ENCODE results near the gene TRIAP1.

The TRIAP1 gene

DNA sequence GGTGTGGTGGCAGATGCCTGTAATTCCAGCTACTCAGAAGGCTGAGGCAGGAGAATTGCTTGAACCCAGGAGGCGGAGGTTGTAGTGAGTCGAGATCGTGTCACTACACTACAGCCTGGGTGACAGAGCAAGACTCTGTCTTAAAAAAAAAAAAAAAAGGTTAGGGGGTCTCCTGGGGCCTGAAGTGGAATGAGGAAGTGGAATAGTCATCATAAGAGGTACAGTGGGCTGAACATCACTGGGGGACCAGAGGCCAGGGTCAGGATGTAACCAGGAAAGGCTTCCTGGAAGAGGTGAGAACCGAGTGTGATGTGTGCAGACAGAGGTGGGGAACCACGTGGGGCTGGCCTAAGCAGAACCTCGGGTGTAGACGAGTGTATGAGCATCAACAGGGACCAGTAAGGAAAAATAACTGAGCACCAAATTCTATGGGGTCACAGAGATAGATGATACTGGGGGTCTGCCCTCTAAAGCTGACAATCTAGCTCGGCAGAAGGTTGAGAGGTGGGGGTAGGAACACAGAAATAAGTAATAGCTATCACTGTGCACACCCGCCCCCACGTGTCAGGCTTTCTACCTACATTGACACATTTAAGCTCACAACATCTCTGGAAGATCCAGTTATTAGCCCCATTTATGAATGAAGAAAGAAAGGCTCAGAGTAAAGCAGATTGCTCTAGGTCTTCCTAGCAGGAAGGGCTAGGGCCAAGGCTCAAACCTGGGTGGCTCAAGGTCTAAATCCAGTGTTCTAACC lies 13.2 kb downstream of the TRIAP1 start:
- Histone ChIP-seq H3K4me3 (no peak overlapping the region), H3K9me3 (no peaks in the 10 kb centered on the region), H3K27me3 (ENCODE audit: low read depth) (no peaks in the 10 kb centered on the region), H3K4me1 (peaks cover 3% of the 10 kb centered on the region; the same call in 1 of the 2 replicates), H3K36me3 (replicated peaks) (no peaks in the 10 kb centered on the region)
- no peak for DNase-seq (ENCODE audit: low spot score in 2 of 2)
- in situ Hi-C loops (cut with MboI; ENCODE audit: low sequenced_read_pairs) = loop anchor here (5.0 kb wide), 1 partner anchor 71 kb away; no protein-coding TSS in a partner anchor

DNA sequence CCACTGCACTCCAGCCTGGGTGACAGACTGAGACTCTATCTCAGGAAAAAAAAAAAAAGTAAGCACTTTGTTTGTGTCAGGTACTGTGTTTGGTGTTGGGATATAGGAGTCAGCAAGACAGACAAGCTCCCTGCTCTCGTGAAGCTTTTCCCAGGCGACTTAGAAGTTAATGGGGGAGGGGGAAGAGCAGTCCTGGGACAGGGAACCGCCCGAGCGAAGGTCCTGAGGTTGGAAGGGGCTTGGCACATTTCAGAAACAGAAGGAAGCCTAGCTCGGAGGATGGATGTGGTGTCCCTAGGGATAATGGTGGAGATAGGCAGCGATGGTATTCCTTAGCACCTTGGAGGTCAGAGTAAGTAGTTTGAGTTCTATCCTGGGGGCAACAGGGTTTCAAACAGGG lies 16.8 kb downstream of the TRIAP1 start:
- no peak for DNase-seq (ENCODE audit: low spot score in 2 of 2)
- Histone ChIP-seq H3K36me3 (replicated peaks) (no peaks in the 10 kb centered on the region), H3K4me3 (no peak overlapping the region), H3K27me3 (ENCODE audit: low read depth) (no peaks in the 10 kb centered on the region), H3K4me1 (peaks cover 7% of the 10 kb centered on the region), H3K9me3 (no peaks in the 10 kb centered on the region)
- in situ Hi-C loops (cut with MboI; ENCODE audit: low sequenced_read_pairs) = no loop called here

DNA sequence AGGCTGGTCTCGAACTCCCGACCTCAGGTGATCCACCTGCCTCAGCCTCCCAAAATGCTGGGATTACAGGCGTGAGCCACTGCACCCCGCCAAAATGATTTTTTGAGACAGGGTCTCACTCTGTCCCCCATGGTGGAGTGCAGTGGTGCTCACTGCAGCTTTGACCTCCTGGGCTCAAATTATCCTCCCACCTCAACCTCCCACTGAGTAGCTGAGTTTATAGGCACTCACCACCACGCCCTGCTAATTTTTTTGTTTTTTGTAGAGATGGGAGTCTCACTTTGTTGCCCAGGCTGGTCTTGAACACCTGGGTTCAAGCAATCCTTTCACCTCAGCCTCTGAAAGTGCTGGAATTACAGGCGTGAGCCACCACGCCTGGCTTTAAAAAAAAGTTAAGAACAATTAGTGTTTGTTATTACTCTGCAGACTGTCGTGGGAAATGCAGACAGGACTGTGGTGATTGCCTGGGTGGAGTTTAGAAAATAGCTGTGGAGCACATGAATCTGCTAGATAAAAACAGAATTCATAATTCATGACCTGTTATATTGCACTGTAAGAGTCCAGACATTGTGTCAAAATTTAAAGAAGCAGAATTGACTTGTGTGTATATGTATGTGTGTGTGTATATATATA lies 17.5 kb downstream of the TRIAP1 start:
- Histone ChIP-seq H3K27me3 (ENCODE audit: low read depth) (no peaks in the 10 kb centered on the region), H3K9me3 (no peaks in the 10 kb centered on the region), H3K4me3 (no peak overlapping the region), H3K4me1 (peaks cover 7% of the 10 kb centered on the region), H3K36me3 (replicated peaks) (no peaks in the 10 kb centered on the region)
- in situ Hi-C loops (cut with MboI; ENCODE audit: low sequenced_read_pairs) = no loop called here
- no peak for DNase-seq (ENCODE audit: low spot score in 2 of 2)

DNA sequence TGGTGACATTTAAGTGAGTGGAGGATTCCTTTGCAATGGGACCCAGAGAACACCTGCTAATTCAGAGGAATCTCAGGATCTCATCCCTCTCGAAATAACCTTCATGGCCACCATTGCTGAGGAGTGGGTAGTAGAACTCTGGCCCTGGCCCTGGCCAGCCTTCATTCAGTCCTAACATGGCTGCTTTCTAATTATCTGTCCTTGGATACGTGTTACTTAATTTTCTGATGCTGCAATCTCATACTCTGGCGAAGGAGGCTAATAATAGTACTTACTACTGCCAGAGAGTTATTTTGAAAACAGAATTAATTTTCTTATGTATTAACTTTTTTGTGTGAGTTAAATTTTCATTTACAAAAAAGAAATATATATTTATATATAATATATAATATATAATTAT lies 20.4 kb downstream of the TRIAP1 start:
- no peaks in the 10 kb centered on the region for H3K9me3 ChIP-seq
- peaks cover 14% of the 10 kb centered on the region for H3K4me1 ChIP-seq
- H3K36me3 ChIP-seq (replicated peaks) = no peaks in the 10 kb centered on the region
- H3K4me3 ChIP-seq = no peak overlapping the region
- in situ Hi-C loops (cut with MboI; ENCODE audit: low sequenced_read_pairs) = no loop called here
- no peak for DNase-seq (ENCODE audit: low spot score in 2 of 2)
- no peaks in the 10 kb centered on the region for H3K27me3 ChIP-seq (ENCODE audit: low read depth)

DNA sequence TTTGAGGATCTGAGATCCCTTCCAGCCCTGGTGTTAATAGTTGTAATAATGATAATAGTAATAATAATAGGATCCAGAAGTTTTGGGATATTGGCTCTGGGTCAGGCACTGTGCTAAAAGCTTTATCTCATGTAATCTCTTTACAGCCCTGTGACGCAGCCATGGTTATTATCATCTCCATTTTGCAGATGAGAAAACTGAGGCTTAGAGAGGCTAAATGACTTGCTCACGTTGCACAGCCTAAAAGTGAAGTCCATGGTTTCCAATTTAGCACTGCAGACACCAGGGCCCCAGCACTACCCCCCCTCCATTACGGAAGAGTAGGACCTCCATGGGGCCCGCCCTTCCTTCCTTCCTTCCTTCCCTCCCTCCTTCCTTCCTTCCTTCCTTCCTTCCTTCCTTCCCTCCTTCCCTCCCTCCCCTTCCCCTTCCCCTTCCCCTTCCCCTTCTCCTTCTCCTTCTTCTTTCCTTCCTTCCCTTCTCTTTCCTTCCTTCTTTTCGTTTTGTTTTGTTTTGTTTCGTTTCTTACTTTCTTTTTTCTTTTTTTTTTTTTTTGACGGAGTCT lies 23.2 kb downstream of the TRIAP1 start:
- no peaks in the 10 kb centered on the region for H3K9me3 ChIP-seq
- H3K27me3 ChIP-seq (ENCODE audit: low read depth) = no peaks in the 10 kb centered on the region
- in situ Hi-C loops (cut with MboI; ENCODE audit: low sequenced_read_pairs) = no loop called here
- H3K4me1 ChIP-seq = peaks cover 11% of the 10 kb centered on the region
- no peak for DNase-seq (ENCODE audit: low spot score in 2 of 2)
- no peaks in the 10 kb centered on the region for H3K36me3 ChIP-seq (replicated peaks)
- no peak overlapping the region for H3K4me3 ChIP-seq

DNA sequence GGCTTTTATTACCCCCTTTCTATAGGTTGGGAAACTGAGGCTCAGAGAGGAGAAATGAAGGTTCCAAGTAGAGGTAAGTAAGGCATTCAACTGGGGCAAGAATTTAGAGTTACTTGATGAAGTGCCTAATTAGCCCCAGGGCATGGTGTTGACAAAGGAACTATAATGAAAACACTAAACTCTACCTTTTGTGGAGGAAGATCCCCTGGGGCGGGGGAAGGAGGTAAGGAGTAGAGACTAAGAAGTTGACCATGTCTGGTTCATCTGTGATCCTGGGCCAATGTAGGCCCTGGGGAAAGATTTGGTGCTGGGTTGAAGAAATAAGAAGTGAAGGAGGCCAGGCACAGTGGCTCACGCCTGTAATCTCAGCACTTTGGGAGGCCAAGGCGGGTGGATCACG lies 24.5 kb downstream of the TRIAP1 start:
- Histone ChIP-seq H3K27me3 (ENCODE audit: low read depth) (no peaks in the 10 kb centered on the region), H3K4me1 (peaks cover 11% of the 10 kb centered on the region), H3K36me3 (replicated peaks) (no peaks in the 10 kb centered on the region; the same call in 1 of the 2 replicates), H3K9me3 (no peaks in the 10 kb centered on the region), H3K4me3 (no peak overlapping the region)
- in situ Hi-C loops (cut with MboI; ENCODE audit: low sequenced_read_pairs) = no loop called here
- DNase-seq (ENCODE audit: low spot score in 2 of 2) = peak in 1 of 2 experiments; percentile 84

DNA sequence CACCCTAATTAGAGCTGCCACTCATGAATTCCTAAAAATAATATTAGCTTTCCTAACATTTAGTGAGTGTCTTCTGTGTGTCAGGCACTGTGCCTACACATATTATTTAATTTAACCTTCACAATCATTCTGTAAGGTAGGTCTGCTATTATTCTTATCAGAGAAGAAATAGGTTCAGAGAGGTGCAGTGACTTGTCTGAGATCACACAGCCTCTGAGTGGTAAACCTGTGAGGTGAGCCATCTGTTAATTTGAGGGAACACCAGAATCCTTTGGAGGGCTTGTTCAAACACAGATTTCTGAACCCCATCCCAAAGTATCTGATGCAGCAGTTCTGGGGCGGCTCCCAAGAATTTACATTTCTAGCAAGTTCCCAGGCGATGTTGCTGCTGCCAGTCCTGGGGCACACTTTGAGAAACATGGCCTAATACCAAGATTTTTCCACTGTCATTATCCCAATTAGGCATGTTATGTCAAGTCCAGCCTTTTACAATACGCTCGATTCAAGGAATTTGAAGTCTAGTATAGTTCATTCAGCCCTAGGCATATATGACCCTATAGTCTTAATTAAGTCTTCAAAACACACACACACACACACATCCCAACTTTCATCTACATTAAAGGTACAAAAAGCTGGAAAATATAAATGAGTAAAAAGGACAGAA lies 28.1 kb downstream of the TRIAP1 start:
- Histone ChIP-seq H3K27me3 (ENCODE audit: low read depth) (no peaks in the 10 kb centered on the region), H3K36me3 (replicated peaks) (no peaks in the 10 kb centered on the region; the same call in 1 of the 2 replicates), H3K4me1 (peaks cover 20% of the 10 kb centered on the region), H3K9me3 (no peaks in the 10 kb centered on the region), H3K4me3 (no peak overlapping the region)
- DNase-seq (ENCODE audit: low spot score in 2 of 2) = no peak
- in situ Hi-C loops (cut with MboI; ENCODE audit: low sequenced_read_pairs) = no loop called here

DNA sequence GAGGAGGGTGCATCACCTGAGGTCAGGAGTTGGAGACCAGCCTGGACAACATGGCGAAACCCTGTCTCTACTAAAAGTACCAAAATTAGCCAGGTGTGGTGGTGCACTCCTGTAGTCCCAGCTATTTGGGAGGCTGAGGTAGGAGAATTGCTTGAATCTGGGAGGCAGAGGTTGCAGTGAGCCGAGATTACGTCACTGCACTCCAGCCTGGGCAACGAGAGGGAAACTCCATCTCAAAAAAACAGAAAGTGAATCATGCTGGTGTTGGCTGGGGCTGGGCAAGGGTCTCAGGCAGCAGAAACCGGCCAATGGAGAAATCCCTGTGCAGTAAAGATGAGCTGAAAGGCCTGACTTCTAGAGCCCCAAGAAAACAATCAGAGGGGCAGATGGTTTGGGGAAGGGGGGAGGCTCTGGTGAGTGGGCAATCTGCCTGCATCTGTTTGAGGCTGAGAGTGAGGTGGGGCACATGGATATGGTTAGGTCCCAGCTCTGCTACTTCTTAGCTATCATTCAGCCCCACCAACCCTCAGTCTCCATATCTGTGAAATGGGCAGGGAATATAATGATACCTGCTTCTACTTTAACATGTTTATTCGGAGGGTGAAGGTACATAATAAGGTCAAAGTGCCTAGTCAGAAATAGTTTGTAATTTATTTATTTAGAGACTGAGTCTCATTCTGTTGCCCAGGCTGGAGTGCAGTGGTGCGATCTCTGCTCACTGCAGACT lies 29.5 kb downstream of the TRIAP1 start:
- Histone ChIP-seq H3K4me3 (no peak overlapping the region), H3K27me3 (ENCODE audit: low read depth) (no peaks in the 10 kb centered on the region), H3K4me1 (peaks cover 18% of the 10 kb centered on the region), H3K9me3 (no peaks in the 10 kb centered on the region), H3K36me3 (replicated peaks) (no peaks in the 10 kb centered on the region; the same call in 1 of the 2 replicates)
- no peak for DNase-seq (ENCODE audit: low spot score in 2 of 2)
- in situ Hi-C loops (cut with MboI; ENCODE audit: low sequenced_read_pairs) = no loop called here

DNA sequence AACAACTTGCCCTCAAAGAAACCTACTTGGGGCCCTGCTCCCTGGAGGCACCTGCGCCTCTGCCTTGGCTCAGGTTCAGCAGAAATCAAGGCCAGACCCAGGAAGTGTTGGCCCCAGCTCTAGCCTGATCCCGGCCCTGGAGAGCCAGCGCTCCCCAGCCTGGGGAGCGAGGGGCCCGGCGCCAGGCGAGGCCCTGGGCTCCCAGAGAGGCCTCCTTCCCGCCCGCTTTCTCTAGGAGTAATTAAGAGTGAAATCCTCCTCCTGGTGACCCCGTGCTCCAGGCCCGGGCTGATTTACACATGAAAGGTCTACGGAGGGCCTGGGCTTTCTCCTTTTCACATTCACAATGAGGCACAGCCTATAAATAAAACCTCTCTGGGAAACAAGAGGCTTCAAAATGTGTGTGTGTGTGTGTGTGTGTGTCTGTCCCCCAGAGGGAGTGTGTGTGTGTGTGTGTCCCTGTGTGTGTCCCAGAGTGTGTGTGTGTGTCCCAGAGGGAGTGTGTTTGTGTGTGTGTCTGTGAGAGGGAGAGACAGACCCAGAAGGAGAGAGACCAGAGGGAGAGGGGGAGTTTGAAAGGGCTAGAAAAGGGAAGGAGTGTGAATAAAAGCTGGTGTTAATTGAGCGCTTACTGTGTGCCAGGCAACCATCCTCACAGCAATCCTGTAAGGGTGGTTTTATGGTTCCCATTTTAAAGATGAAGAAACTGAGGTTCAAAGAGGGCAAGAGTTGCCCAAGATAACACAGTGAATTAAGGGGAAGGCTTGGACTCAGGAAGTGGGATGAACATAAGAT lies 32.1 kb downstream of the TRIAP1 start:
- Histone ChIP-seq H3K36me3 (replicated peaks) (no peaks in the 10 kb centered on the region; the same call in 1 of the 2 replicates), H3K4me1 (peaks cover 16% of the 10 kb centered on the region), H3K4me3 (no peak overlapping the region), H3K9me3 (no peaks in the 10 kb centered on the region), H3K27me3 (ENCODE audit: low read depth) (no peaks in the 10 kb centered on the region)
- in situ Hi-C loops (cut with MboI; ENCODE audit: low sequenced_read_pairs) = no loop called here
- DNase-seq (ENCODE audit: low spot score in 2 of 2) = peak; percentile 93 to 99

DNA sequence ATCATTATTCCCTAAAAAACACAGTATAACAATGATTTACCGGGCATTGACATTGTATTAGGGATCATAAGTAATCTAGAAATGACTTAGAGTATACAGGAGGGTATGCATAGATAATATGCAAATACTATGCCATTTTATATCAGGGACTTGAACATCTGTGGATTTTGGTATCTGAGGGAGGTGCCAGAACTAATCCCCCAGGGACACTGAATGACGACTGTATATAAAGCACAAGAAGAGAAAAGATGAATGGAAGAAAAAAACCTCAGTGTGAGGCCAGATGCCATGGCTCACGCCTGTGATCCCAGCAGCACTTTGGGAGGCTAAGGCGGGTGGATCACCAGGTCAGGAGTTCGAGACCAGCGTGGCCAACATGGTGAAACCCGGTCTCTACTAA lies 33.8 kb downstream of the TRIAP1 start:
- no peaks in the 10 kb centered on the region for H3K27me3 ChIP-seq (ENCODE audit: low read depth)
- H3K4me3 ChIP-seq = no peak overlapping the region
- in situ Hi-C loops (cut with MboI; ENCODE audit: low sequenced_read_pairs) = no loop called here
- H3K9me3 ChIP-seq = no peaks in the 10 kb centered on the region
- H3K4me1 ChIP-seq = peaks cover 16% of the 10 kb centered on the region
- H3K36me3 ChIP-seq (replicated peaks) = no peaks in the 10 kb centered on the region
- DNase-seq (ENCODE audit: low spot score in 2 of 2) = peak; percentile 40 to 43

DNA sequence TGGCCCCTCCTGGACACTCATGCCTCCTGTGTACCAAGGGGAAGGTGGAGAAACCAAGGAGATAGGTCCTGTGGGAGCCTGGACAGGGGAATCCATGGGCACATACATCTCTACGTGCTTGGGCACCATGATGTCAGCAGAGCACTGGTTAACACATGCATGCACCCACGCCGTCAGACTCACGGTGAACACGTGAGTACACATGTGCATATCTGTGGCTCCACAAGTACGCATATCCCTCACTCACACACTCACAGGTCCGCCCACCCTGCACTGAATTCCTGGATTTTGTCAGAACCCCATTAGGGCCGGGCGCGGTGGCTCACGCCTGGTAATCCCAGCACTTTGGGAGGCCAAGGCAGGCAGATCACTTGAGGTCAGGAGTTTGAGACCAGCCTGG lies 37.4 kb downstream of the TRIAP1 start:
- H3K4me3 ChIP-seq = no peak overlapping the region
- in situ Hi-C loops (cut with MboI; ENCODE audit: low sequenced_read_pairs) = no loop called here
- H3K36me3 ChIP-seq (replicated peaks) = no peaks in the 10 kb centered on the region
- H3K4me1 ChIP-seq = peaks cover 9% of the 10 kb centered on the region
- no peak for DNase-seq (ENCODE audit: low spot score in 2 of 2)
- H3K27me3 ChIP-seq (ENCODE audit: low read depth) = no peaks in the 10 kb centered on the region
- no peaks in the 10 kb centered on the region for H3K9me3 ChIP-seq

DNA sequence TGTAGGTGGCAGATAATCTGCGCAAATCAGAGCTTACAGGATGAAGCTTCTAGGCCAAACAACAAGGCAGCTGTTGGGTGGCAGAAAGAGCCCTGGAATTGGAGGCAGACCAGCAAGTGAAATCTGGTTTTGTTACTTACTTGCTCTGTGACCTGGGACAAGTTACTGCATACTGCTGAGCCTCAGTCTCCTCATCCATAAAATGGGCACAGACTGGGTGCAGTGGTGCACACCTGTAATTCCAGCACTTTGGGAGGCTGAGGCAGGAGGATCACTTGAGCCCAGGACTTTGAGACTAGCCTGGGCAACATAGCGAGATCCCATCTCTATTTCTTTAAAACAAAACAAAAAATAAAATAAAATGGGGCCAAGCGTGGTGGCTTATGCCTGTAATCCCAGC lies 39.6 kb downstream of the TRIAP1 start:
- in situ Hi-C loops (cut with MboI; ENCODE audit: low sequenced_read_pairs) = no loop called here
- no peaks in the 10 kb centered on the region for H3K27me3 ChIP-seq (ENCODE audit: low read depth)
- no peaks in the 10 kb centered on the region for H3K9me3 ChIP-seq
- H3K36me3 ChIP-seq (replicated peaks) = no peaks in the 10 kb centered on the region
- no peak for DNase-seq (ENCODE audit: low spot score in 2 of 2)
- H3K4me3 ChIP-seq = no peak overlapping the region
- H3K4me1 ChIP-seq = peaks cover 8% of the 10 kb centered on the region

DNA sequence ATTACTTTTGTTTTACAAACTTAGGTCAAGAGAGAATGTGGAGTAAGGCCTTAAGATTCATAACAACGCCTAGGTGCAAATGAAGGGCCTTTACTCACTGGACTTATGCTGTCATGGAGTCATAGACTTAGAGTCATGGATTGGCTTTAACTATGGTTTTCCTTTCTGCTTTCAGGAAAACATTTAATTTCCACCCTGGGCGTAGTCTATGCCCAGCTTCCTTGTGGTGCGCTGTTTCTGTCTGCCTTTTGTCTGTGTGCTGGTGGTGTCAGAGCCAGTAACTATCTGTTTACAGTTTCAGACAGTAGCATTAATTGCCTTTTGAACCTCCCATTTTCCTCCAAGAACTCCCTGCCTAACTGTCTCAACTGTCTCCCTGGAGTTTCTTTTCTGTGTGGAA lies 40.1 kb downstream of the TRIAP1 start:
- in situ Hi-C loops (cut with MboI; ENCODE audit: low sequenced_read_pairs) = no loop called here
- Histone ChIP-seq H3K4me1 (peaks cover 8% of the 10 kb centered on the region), H3K27me3 (ENCODE audit: low read depth) (no peaks in the 10 kb centered on the region), H3K4me3 (no peak overlapping the region), H3K36me3 (replicated peaks) (no peaks in the 10 kb centered on the region), H3K9me3 (no peaks in the 10 kb centered on the region)
- DNase-seq (ENCODE audit: low spot score in 2 of 2) = no peak
